ENCODE results near the gene NARS2.

The NARS2 gene

GRCh38 chr11:78474451-78474850 is 100.2 kb downstream of the NARS2 start:
- H2AK5ac ChIP-seq (ENCODE audit: low read length, severe bottlenecking) = no peak overlapping the region
- no peak overlapping the region for H4K91ac ChIP-seq (ENCODE audit: low read length)
- H3K79me1 ChIP-seq (replicated peaks; ENCODE audit: low read length, poor library complexity, severe bottlenecking) = no peaks in the 10 kb centered on the region
- H3K4me2 ChIP-seq (ENCODE audit: low read length, poor library complexity, severe bottlenecking) = no peak overlapping the region
- no peak overlapping the region for H3K4me3 ChIP-seq (ENCODE audit: insufficient read depth in 1 of 2, low read depth in 1 of 2, low read length in 2 of 2)
- no peak overlapping the region for H4K8ac ChIP-seq (ENCODE audit: low read length)
- no peak overlapping the region for H2AFZ ChIP-seq (ENCODE audit: low read depth, low read length)
- H3K27ac ChIP-seq (ENCODE audit: low read length, poor library complexity, severe bottlenecking) = no peak overlapping the region
- H2BK15ac ChIP-seq (ENCODE audit: low read depth, poor library complexity, severe bottlenecking) = no peak overlapping the region
- H3K9me3 ChIP-seq (ENCODE audit: control insufficient read depth, low read length) = no peaks in the 10 kb centered on the region
- no peaks in the 10 kb centered on the region for H3K27me3 ChIP-seq (ENCODE audit: control insufficient read depth in 1 of 2, insufficient read depth in 1 of 2, low read length in 2 of 2)
- H3K4me1 ChIP-seq (ENCODE audit: control insufficient read depth, insufficient read depth, low read depth, low read length) = no peaks in the 10 kb centered on the region
- no peak overlapping the region for H3K4ac ChIP-seq (ENCODE audit: low read depth in 1 of 2, low read length in 2 of 2)
- no peak overlapping the region for H2BK5ac ChIP-seq (ENCODE audit: low read depth, low read length, poor library complexity, severe bottlenecking)
- H3K9ac ChIP-seq (ENCODE audit: low read length) = no peak overlapping the region
- no peak for DNase-seq
- no peak overlapping the region for H2BK120ac ChIP-seq (ENCODE audit: low read depth, low read length)
- no peak overlapping the region for H3K18ac ChIP-seq (ENCODE audit: low read depth in 1 of 2, low read length in 2 of 2)
- no peak overlapping the region for H3K14ac ChIP-seq (ENCODE audit: low read length in 2 of 2)
- H2BK12ac ChIP-seq (ENCODE audit: low read length in 2 of 2) = no peak overlapping the region
- H3K36me3 ChIP-seq (ENCODE audit: control insufficient read depth in 1 of 2, insufficient read depth in 2 of 2, low read depth in 1 of 2, low read length in 2 of 2) = no peaks in the 10 kb centered on the region
- H3K23ac ChIP-seq (ENCODE audit: low read length in 2 of 2) = no peak overlapping the region

- no peak overlapping the region for H2BK120ac ChIP-seq (ENCODE audit: low read depth, low read length)
- no peak overlapping the region for H3K18ac ChIP-seq (ENCODE audit: low read depth in 1 of 2, low read length in 2 of 2)
- H2BK5ac ChIP-seq (ENCODE audit: low read depth, low read length, poor library complexity, severe bottlenecking) = no peak overlapping the region
- no peaks in the 10 kb centered on the region for H3K79me1 ChIP-seq (replicated peaks; ENCODE audit: low read length, poor library complexity, severe bottlenecking)
- H3K4me1 ChIP-seq (ENCODE audit: control insufficient read depth, insufficient read depth, low read depth, low read length) = no peaks in the 10 kb centered on the region
- H3K4me3 ChIP-seq (ENCODE audit: insufficient read depth in 1 of 2, low read depth in 1 of 2, low read length in 2 of 2) = no peak overlapping the region
- H3K4ac ChIP-seq (ENCODE audit: low read depth in 1 of 2, low read length in 2 of 2) = no peak overlapping the region
- H2BK15ac ChIP-seq (ENCODE audit: low read depth, poor library complexity, severe bottlenecking) = no peak overlapping the region
- H4K91ac ChIP-seq (ENCODE audit: low read length) = no peak overlapping the region
- no peak for DNase-seq
- 97% methylated on average over 3 of the region's 4 CpGs for WGBS
- no peaks in the 10 kb centered on the region for H3K36me3 ChIP-seq (ENCODE audit: control insufficient read depth in 1 of 2, insufficient read depth in 2 of 2, low read depth in 1 of 2, low read length in 2 of 2)
- H3K27ac ChIP-seq (ENCODE audit: low read length, poor library complexity, severe bottlenecking) = no peak overlapping the region
- no peak overlapping the region for H3K9ac ChIP-seq (ENCODE audit: low read length)
- H2AK5ac ChIP-seq (ENCODE audit: low read length, severe bottlenecking) = no peak overlapping the region
- H3K4me2 ChIP-seq (ENCODE audit: low read length, poor library complexity, severe bottlenecking) = no peak overlapping the region
- H2AFZ ChIP-seq (ENCODE audit: low read depth, low read length) = no peak overlapping the region
- H3K27me3 ChIP-seq (ENCODE audit: control insufficient read depth in 1 of 2, insufficient read depth in 1 of 2, low read length in 2 of 2) = no peaks in the 10 kb centered on the region
- H4K8ac ChIP-seq (ENCODE audit: low read length) = no peak overlapping the region
- H2BK12ac ChIP-seq (ENCODE audit: low read length in 2 of 2) = no peak overlapping the region
- H3K14ac ChIP-seq (ENCODE audit: low read length in 2 of 2) = no peak overlapping the region
- H3K9me3 ChIP-seq (ENCODE audit: control insufficient read depth, low read length) = no peaks in the 10 kb centered on the region
- no peak overlapping the region for H3K23ac ChIP-seq (ENCODE audit: low read length in 2 of 2)
Observed at GRCh38 chr11:78472905-78473304, 101.8 kb downstream of the NARS2 start.

- Histone ChIP-seq H2AFZ (ENCODE audit: low read depth, low read length) (no peak overlapping the region), H3K4ac (ENCODE audit: low read depth in 1 of 2, low read length in 2 of 2) (no peak overlapping the region), H4K91ac (ENCODE audit: low read length) (no peak overlapping the region), H3K9ac (ENCODE audit: low read length) (no peak overlapping the region), H3K4me2 (ENCODE audit: low read length, poor library complexity, severe bottlenecking) (no peak overlapping the region), H3K9me3 (ENCODE audit: control insufficient read depth, low read length) (no peaks in the 10 kb centered on the region), H3K4me1 (ENCODE audit: control insufficient read depth, insufficient read depth, low read depth, low read length) (no peaks in the 10 kb centered on the region), H3K27me3 (ENCODE audit: control insufficient read depth in 1 of 2, insufficient read depth in 1 of 2, low read length in 2 of 2) (no peaks in the 10 kb centered on the region), H2AK5ac (ENCODE audit: low read length, severe bottlenecking) (no peak overlapping the region), H2BK15ac (ENCODE audit: low read depth, poor library complexity, severe bottlenecking) (no peak overlapping the region), H2BK120ac (ENCODE audit: low read depth, low read length) (no peak overlapping the region), H3K79me1 (replicated peaks; ENCODE audit: low read length, poor library complexity, severe bottlenecking) (no peaks in the 10 kb centered on the region), H3K36me3 (ENCODE audit: control insufficient read depth in 1 of 2, insufficient read depth in 2 of 2, low read depth in 1 of 2, low read length in 2 of 2) (no peaks in the 10 kb centered on the region), H3K14ac (ENCODE audit: low read length in 2 of 2) (no peak overlapping the region), H3K18ac (ENCODE audit: low read depth in 1 of 2, low read length in 2 of 2) (no peak overlapping the region), H3K4me3 (ENCODE audit: insufficient read depth in 1 of 2, low read depth in 1 of 2, low read length in 2 of 2) (no peak overlapping the region), H4K8ac (ENCODE audit: low read length) (no peak overlapping the region), H3K23ac (ENCODE audit: low read length in 2 of 2) (no peak overlapping the region), H2BK5ac (ENCODE audit: low read depth, low read length, poor library complexity, severe bottlenecking) (no peak overlapping the region), H2BK12ac (ENCODE audit: low read length in 2 of 2) (no peak overlapping the region), H3K27ac (ENCODE audit: low read length, poor library complexity, severe bottlenecking) (no peak overlapping the region)
- DNase-seq = no peak
- WGBS = 100% methylated on average over 1 of the region's 3 CpGs
Observed at GRCh38 chr11:78472382-78472781, 102.3 kb downstream of the NARS2 start.

- H4K91ac ChIP-seq (ENCODE audit: low read length) = no peak overlapping the region
- no peak overlapping the region for H2BK5ac ChIP-seq (ENCODE audit: low read depth, low read length, poor library complexity, severe bottlenecking)
- H3K27me3 ChIP-seq (ENCODE audit: control insufficient read depth in 1 of 2, insufficient read depth in 1 of 2, low read length in 2 of 2) = no peaks in the 10 kb centered on the region
- H3K4ac ChIP-seq (ENCODE audit: low read depth in 1 of 2, low read length in 2 of 2) = no peak overlapping the region
- no peak overlapping the region for H3K18ac ChIP-seq (ENCODE audit: low read depth in 1 of 2, low read length in 2 of 2)
- H2AFZ ChIP-seq (ENCODE audit: low read depth, low read length) = no peak overlapping the region
- no peak overlapping the region for H3K27ac ChIP-seq (ENCODE audit: low read length, poor library complexity, severe bottlenecking)
- H3K4me1 ChIP-seq (ENCODE audit: control insufficient read depth, insufficient read depth, low read depth, low read length) = no peaks in the 10 kb centered on the region
- WGBS = 80% methylated on average over 2 of the region's 3 CpGs
- no peak for DNase-seq
- H4K8ac ChIP-seq (ENCODE audit: low read length) = no peak overlapping the region
- H2BK120ac ChIP-seq (ENCODE audit: low read depth, low read length) = no peak overlapping the region
- H3K79me1 ChIP-seq (replicated peaks; ENCODE audit: low read length, poor library complexity, severe bottlenecking) = no peaks in the 10 kb centered on the region
- H3K9me3 ChIP-seq (ENCODE audit: control insufficient read depth, low read length) = no peaks in the 10 kb centered on the region
- no peak overlapping the region for H2AK5ac ChIP-seq (ENCODE audit: low read length, severe bottlenecking)
- no peak overlapping the region for H3K14ac ChIP-seq (ENCODE audit: low read length in 2 of 2)
- H2BK12ac ChIP-seq (ENCODE audit: low read length in 2 of 2) = no peak overlapping the region
- H3K4me3 ChIP-seq (ENCODE audit: insufficient read depth in 1 of 2, low read depth in 1 of 2, low read length in 2 of 2) = no peak overlapping the region
- H3K36me3 ChIP-seq (ENCODE audit: control insufficient read depth in 1 of 2, insufficient read depth in 2 of 2, low read depth in 1 of 2, low read length in 2 of 2) = no peaks in the 10 kb centered on the region
- H3K4me2 ChIP-seq (ENCODE audit: low read length, poor library complexity, severe bottlenecking) = no peak overlapping the region
- no peak overlapping the region for H3K9ac ChIP-seq (ENCODE audit: low read length)
- H2BK15ac ChIP-seq (ENCODE audit: low read depth, poor library complexity, severe bottlenecking) = no peak overlapping the region
- H3K23ac ChIP-seq (ENCODE audit: low read length in 2 of 2) = no peak overlapping the region
Observed at GRCh38 chr11:78470861-78471442, 103.7 kb downstream of the NARS2 start.

Data from mesenchymal stem cell (in vitro differentiated cells and primary cell).